ENCODE measurements around the gene MACROD2.

The MACROD2 gene

DNA sequence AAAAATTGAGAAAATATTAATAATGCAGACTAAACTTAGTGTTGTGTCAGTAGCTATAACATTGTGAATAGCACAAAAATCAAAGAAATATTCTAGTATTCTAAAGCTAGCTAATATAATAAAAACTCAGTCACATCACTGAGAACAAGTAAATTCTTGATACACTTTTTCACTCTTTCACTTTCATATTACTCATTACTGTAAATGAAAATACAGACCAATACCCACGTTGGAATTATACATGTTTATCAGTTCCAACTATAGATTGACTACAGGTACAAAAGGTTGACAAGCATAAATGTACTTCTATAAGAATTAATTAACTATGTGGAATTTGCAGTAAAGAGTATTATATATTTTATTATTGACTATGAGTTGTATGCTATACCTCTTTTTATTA is 1385.5 kb downstream of the MACROD2 start:
- TF ChIP-seq, protein P1, sequence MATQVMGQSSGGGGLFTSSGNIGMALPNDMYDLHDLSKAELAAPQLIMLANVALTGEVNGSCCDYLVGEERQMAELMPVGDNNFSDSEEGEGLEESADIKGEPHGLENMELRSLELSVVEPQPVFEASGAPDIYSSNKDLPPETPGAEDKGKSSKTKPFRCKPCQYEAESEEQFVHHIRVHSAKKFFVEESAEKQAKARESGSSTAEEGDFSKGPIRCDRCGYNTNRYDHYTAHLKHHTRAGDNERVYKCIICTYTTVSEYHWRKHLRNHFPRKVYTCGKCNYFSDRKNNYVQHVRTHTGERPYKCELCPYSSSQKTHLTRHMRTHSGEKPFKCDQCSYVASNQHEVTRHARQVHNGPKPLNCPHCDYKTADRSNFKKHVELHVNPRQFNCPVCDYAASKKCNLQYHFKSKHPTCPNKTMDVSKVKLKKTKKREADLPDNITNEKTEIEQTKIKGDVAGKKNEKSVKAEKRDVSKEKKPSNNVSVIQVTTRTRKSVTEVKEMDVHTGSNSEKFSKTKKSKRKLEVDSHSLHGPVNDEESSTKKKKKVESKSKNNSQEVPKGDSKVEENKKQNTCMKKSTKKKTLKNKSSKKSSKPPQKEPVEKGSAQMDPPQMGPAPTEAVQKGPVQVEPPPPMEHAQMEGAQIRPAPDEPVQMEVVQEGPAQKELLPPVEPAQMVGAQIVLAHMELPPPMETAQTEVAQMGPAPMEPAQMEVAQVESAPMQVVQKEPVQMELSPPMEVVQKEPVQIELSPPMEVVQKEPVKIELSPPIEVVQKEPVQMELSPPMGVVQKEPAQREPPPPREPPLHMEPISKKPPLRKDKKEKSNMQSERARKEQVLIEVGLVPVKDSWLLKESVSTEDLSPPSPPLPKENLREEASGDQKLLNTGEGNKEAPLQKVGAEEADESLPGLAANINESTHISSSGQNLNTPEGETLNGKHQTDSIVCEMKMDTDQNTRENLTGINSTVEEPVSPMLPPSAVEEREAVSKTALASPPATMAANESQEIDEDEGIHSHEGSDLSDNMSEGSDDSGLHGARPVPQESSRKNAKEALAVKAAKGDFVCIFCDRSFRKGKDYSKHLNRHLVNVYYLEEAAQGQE (IDR thresholded peaks at IDR 0.05; ENCODE audit: insufficient read depth in 1 of 2, low read depth in 2 of 2, low read length in 2 of 2) = no peak
- TF ChIP-seq POLR2AphosphoS5 (IDR thresholded peaks at IDR 0.05; ENCODE audit: low read depth, low read length) (no peak), TAF1 (IDR thresholded peaks at IDR 0.05; ENCODE audit: borderline replicate concordance, insufficient read depth, low read length) (no peak), SIN3A (IDR thresholded peaks at IDR 0.05; ENCODE audit: borderline replicate concordance, insufficient read depth, low read length) (no peak), FOXP2 (optimal IDR thresholded peaks at IDR 0.05; ENCODE audit: borderline replicate concordance, extremely low read depth, extremely low read length, insufficient read depth) (no peak)

DNA sequence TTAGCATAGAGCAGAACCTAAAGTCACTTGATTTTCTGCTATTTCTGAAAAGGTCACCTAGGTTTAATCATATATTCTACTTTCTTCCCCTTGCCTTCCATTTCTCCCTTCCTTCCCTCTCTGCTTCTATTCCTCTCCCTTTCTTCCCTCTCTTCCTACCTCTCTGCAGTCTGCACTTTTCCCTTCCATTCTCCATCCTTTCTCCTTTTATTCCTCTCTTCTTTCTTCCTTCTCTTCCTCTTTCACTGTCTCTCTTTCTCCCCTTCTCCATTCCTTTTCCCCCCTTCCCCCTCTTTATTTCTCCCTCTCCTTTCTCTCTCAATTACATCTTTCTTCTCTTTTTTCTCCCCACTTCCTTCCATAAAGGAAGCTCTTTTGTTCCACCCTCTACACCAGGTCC is 1391.9 kb downstream of the MACROD2 start:
- TF ChIP-seq POLR2AphosphoS5 (IDR thresholded peaks at IDR 0.05; ENCODE audit: low read depth, low read length) = no peak
- no peak for TF ChIP-seq TAF1 (IDR thresholded peaks at IDR 0.05; ENCODE audit: borderline replicate concordance, insufficient read depth, low read length)
- no peak for TF ChIP-seq FOXP2 (optimal IDR thresholded peaks at IDR 0.05; ENCODE audit: borderline replicate concordance, extremely low read depth, extremely low read length, insufficient read depth)
- no peak for TF ChIP-seq SIN3A (IDR thresholded peaks at IDR 0.05; ENCODE audit: borderline replicate concordance, insufficient read depth, low read length)
- TF ChIP-seq, protein P1 (IDR thresholded peaks at IDR 0.05; ENCODE audit: insufficient read depth in 1 of 2, low read depth in 2 of 2, low read length in 2 of 2) = no peak

DNA sequence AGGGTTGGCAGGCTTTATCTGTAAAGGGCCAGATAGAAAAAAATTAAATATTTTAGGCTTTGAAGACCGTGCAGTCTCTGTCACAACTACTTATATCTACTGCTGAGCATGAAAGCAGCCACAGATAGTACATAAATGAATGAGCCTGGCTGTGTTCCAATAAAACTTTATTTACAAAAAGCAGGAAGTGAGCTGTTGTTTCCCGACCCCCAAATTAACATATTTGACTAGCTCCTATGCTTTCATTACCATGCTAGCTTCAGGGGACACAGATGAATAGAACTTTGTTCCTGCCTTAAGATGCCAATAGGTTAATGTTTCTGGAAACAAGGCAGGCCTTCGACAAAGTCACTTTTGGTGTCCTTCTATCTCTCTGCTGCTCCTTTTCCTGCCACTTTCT is 1400.1 kb downstream of the MACROD2 start:
- TF ChIP-seq TAF1 (IDR thresholded peaks at IDR 0.05; ENCODE audit: borderline replicate concordance, insufficient read depth, low read length) (no peak), POLR2AphosphoS5 (IDR thresholded peaks at IDR 0.05; ENCODE audit: low read depth, low read length) (no peak), SIN3A (IDR thresholded peaks at IDR 0.05; ENCODE audit: borderline replicate concordance, insufficient read depth, low read length) (no peak), FOXP2 (optimal IDR thresholded peaks at IDR 0.05; ENCODE audit: borderline replicate concordance, extremely low read depth, extremely low read length, insufficient read depth) (no peak)
- TF ChIP-seq, protein P1 (IDR thresholded peaks at IDR 0.05; ENCODE audit: insufficient read depth in 1 of 2, low read depth in 2 of 2, low read length in 2 of 2) = no peak

DNA sequence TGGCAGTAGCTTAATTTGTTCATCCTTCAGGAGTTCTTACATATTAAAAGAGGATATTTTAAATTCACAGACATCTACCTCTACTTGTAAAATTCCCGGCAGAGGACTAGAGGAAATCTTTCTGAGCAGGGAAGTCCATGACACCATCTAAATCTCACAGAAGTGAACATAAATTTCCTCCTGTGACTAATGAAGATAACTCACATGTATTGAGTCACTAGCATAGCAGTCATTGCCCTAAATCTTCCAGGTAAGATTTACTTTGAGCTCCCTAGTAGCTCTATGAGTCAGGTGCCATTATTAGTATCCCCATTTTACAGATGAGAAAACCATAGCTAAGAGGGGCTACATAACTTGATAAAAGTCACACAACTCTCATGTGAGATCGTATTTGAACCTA is 1400.7 kb downstream of the MACROD2 start:
- TF ChIP-seq, protein P1 (IDR thresholded peaks at IDR 0.05; ENCODE audit: insufficient read depth in 1 of 2, low read depth in 2 of 2, low read length in 2 of 2) = no peak
- TF ChIP-seq POLR2AphosphoS5 (IDR thresholded peaks at IDR 0.05; ENCODE audit: low read depth, low read length) (no peak), TAF1 (IDR thresholded peaks at IDR 0.05; ENCODE audit: borderline replicate concordance, insufficient read depth, low read length) (no peak), SIN3A (IDR thresholded peaks at IDR 0.05; ENCODE audit: borderline replicate concordance, insufficient read depth, low read length) (no peak), FOXP2 (optimal IDR thresholded peaks at IDR 0.05; ENCODE audit: borderline replicate concordance, extremely low read depth, extremely low read length, insufficient read depth) (no peak)

DNA sequence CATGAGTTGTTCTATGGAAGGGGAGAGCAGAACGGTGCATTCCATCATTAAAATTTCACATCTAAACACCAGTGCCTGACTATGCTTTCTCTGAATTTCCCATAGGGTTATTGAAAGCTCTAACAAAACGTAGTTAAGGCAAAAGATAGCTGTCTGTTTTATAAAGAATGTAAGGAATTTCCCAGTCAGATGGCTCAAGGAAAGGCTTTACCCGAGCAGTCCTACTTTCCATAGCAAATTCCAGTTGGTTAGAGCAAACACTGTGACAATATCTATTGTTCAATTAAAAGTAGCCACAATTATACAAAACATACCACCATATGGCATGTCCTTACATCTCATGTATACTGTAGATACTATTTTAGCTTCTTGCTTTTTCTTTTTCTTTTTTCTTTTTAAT is 1401.6 kb downstream of the MACROD2 start:
- TF ChIP-seq TAF1 (IDR thresholded peaks at IDR 0.05; ENCODE audit: borderline replicate concordance, insufficient read depth, low read length) = no peak
- no peak for TF ChIP-seq FOXP2 (optimal IDR thresholded peaks at IDR 0.05; ENCODE audit: borderline replicate concordance, extremely low read depth, extremely low read length, insufficient read depth)
- no peak for TF ChIP-seq SIN3A (IDR thresholded peaks at IDR 0.05; ENCODE audit: borderline replicate concordance, insufficient read depth, low read length)
- TF ChIP-seq POLR2AphosphoS5 (IDR thresholded peaks at IDR 0.05; ENCODE audit: low read depth, low read length) = no peak
- TF ChIP-seq, protein P1 (IDR thresholded peaks at IDR 0.05; ENCODE audit: insufficient read depth in 1 of 2, low read depth in 2 of 2, low read length in 2 of 2) = no peak
